ENCODE results near the gene CCR1.

Gene CCR1

GRCh38 chr3:46203681-46204080 lies 4.4 kb downstream of the CCR1 start:
- TF ChIP-seq, protein P1, sequence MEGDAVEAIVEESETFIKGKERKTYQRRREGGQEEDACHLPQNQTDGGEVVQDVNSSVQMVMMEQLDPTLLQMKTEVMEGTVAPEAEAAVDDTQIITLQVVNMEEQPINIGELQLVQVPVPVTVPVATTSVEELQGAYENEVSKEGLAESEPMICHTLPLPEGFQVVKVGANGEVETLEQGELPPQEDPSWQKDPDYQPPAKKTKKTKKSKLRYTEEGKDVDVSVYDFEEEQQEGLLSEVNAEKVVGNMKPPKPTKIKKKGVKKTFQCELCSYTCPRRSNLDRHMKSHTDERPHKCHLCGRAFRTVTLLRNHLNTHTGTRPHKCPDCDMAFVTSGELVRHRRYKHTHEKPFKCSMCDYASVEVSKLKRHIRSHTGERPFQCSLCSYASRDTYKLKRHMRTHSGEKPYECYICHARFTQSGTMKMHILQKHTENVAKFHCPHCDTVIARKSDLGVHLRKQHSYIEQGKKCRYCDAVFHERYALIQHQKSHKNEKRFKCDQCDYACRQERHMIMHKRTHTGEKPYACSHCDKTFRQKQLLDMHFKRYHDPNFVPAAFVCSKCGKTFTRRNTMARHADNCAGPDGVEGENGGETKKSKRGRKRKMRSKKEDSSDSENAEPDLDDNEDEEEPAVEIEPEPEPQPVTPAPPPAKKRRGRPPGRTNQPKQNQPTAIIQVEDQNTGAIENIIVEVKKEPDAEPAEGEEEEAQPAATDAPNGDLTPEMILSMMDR (conservative IDR thresholded peaks at IDR 0.05; ENCODE audit: low read depth, low read length) = no peak
- no peak for DNase-seq (ENCODE audit: low read depth)
- H3K4me3 ChIP-seq (ENCODE audit: low read depth, low read length) = no peak overlapping the region

GRCh38 chr3:46202535-46202934 lies 5.6 kb downstream of the CCR1 start:
- TF ChIP-seq, protein P1 (conservative IDR thresholded peaks at IDR 0.05; ENCODE audit: low read depth, low read length) = no peak
- DNase-seq (ENCODE audit: low read depth) = no peak
- H3K4me3 ChIP-seq (ENCODE audit: low read depth, low read length) = no peak overlapping the region

DNA sequence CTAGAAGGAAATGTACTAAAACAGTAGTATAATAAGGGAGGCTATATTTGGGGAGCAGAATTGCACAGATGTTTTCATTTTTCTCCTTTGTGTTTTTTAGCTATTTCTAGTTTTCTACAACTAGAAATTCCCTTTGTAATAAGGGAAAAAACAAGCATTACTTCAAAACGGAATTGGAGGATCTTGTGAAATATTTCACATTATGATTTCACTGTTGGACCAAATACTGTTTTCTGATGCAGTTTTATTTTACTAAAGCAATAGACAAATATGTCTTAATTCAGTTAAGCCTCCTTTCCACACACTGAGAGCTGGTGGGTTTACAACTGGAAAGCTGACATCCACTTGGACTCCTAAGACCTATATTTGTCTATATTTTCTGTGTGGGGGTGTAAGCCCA lies 7.3 kb downstream of the CCR1 start:
- DNase-seq (ENCODE audit: low read depth) = no peak
- H3K4me3 ChIP-seq (ENCODE audit: low read depth, low read length) = no peak overlapping the region
- TF ChIP-seq, protein P1 (conservative IDR thresholded peaks at IDR 0.05; ENCODE audit: low read depth, low read length) = no peak

DNA sequence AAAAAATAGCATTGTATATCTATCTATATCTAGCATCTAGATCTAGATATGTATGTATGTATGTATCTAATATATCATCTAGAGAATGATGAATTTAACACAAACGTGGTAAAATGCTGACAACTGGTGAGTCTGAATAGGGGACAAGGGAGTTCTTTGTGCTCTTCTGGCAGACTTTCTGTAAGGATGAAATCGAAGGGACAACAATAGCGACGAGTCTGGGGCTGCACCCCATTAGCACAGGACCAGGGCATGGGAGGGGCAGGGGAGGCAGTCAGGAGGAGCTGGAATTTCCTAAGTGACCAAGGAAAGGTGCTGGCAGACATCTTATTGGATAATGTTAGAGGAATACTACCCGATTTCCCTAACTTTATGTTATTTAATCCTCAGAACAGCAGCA lies 7.9 kb downstream of the CCR1 start:
- H3K4me3 ChIP-seq (ENCODE audit: low read depth, low read length) = no peak overlapping the region
- TF ChIP-seq, protein P1 (conservative IDR thresholded peaks at IDR 0.05; ENCODE audit: low read depth, low read length) = no peak
- no peak for DNase-seq (ENCODE audit: low read depth)

GRCh38 chr3:46196261-46196957 lies 11.7 kb downstream of the CCR1 start:
- DNase-seq (ENCODE audit: low read depth) = no peak
- no peak overlapping the region for H3K4me3 ChIP-seq (ENCODE audit: low read depth, low read length)
- TF ChIP-seq, protein P1 (conservative IDR thresholded peaks at IDR 0.05; ENCODE audit: low read depth, low read length) = no peak

GRCh38 chr3:46194868-46195553 lies 13.1 kb downstream of the CCR1 start:
- no peak for DNase-seq (ENCODE audit: low read depth)
- TF ChIP-seq, protein P1 (conservative IDR thresholded peaks at IDR 0.05; ENCODE audit: low read depth, low read length) = no peak

DNA sequence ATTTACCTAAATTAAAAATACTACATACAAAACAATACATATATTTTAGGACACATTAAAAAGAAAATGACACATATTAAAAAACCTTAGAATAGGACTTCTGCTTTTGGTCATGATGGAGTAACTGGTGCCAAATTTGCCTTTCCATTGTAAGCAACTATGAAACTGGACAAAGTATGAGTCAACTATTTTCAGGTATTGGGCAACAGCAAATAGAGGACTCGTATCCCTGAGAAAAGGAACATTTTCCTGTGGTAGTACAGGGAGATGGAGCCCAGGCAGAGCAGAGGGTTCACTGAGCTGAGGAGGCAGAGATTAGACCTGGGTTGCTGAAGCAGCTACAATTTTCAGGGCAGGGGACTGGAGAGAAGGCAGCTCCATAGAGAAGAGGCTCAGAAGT lies 14.7 kb downstream of the CCR1 start:
- TF ChIP-seq, protein P1 (conservative IDR thresholded peaks at IDR 0.05; ENCODE audit: low read depth, low read length) = no peak
- peak; percentile 33 for DNase-seq (ENCODE audit: low read depth)
- H3K4me3 ChIP-seq (ENCODE audit: low read depth, low read length) = no peak overlapping the region

More at GRCh38 chr3:46194868-46195553, 13.1 kb downstream of the CCR1 start:
- H3K4me3 ChIP-seq (ENCODE audit: low read depth, low read length) = no peak overlapping the region
